H9 (cell line): ENCODE data around the gene NCKAP5. TPM values are rescaled to one million over a fixed set of nuclear protein-coding genes. Genes with fewer than 3 reads are reported as not detected.
A peak's percentile ranks its signal among the peaks of the same experiment; 100 is the strongest.

Experiments
- DNase-seq: peaks from one replicate; pipeline ENCODE4 v3.0.0-alpha.2; 2017
- H2AFZ ChIP-seq: one replicate; pipeline ENCODE4 v1.6.1; 2013; ENCODE audit warnings: mild to moderate bottlenecking, low read length, control low read depth, moderate library complexity
- H2AK5ac ChIP-seq: 2 replicates; pipeline ENCODE4 v1.6.1; 2013; ENCODE audit warnings: low read length, control low read depth, mixed read lengths; ENCODE audit not compliant: insufficient read length
- H2BK120ac ChIP-seq: one replicate; pipeline ENCODE4 v1.6.1; 2013; ENCODE audit warnings: low read depth, mild to moderate bottlenecking, low read length, control low read depth, inconsistent platforms; ENCODE audit not compliant: poor library complexity, severe bottlenecking
- H2BK12ac ChIP-seq: 2 replicates; pipeline ENCODE4 v1.6.1; 2013; ENCODE audit warnings: low read length, control low read depth, mixed read lengths, low read depth; ENCODE audit not compliant: insufficient read length
- H2BK15ac ChIP-seq: 2 replicates; pipeline ENCODE4 v1.6.1; 2013; ENCODE audit warnings: low read depth, low read length, control low read depth
- H2BK20ac ChIP-seq: one replicate; pipeline ENCODE4 v1.6.1; 2013; ENCODE audit warnings: low read depth, mild to moderate bottlenecking, low read length, control low read depth, inconsistent platforms; ENCODE audit not compliant: poor library complexity, severe bottlenecking
- H2BK5ac ChIP-seq: 2 replicates; pipeline ENCODE4 v1.6.1; 2013; ENCODE audit warnings: low read length, control low read depth, mixed read lengths; ENCODE audit not compliant: insufficient read length
- H3K14ac ChIP-seq: 2 replicates; pipeline ENCODE4 v1.6.1; 2013; ENCODE audit warnings: low read length, control low read depth; ENCODE audit not compliant: insufficient read depth
- H3K18ac ChIP-seq: 2 replicates; pipeline ENCODE4 v1.6.1; 2013; ENCODE audit warnings: low read depth, mild to moderate bottlenecking, mixed read lengths, low read length, control low read depth; ENCODE audit not compliant: insufficient read length
- H3K23ac ChIP-seq: 2 replicates; pipeline ENCODE4 v1.6.1; 2013; ENCODE audit warnings: low read length, control low read depth, mixed read lengths, low read depth; ENCODE audit not compliant: insufficient read length
- H3K23me2 ChIP-seq: 2 replicates; pipeline ENCODE4 v1.6.1; 2013; ENCODE audit warnings: low read depth, mild to moderate bottlenecking, mixed read lengths, low read length, control low read depth; ENCODE audit not compliant: insufficient read length, poor library complexity, severe bottlenecking
- H3K27ac ChIP-seq: 2 replicates; pipeline ENCODE4 v1.5.1; 2013; ENCODE audit warnings: low read length, control low read depth, mixed read lengths, low read depth; ENCODE audit not compliant: insufficient read length
- H3K27me3 ChIP-seq: 2 replicates; pipeline ENCODE4 v1.6.1; 2013; ENCODE audit warnings: low read length, control low read depth, inconsistent platforms; ENCODE audit not compliant: insufficient read depth
- H3K4ac ChIP-seq: 2 replicates; pipeline ENCODE4 v1.6.1; 2013; ENCODE audit warnings: low read depth, mild to moderate bottlenecking, control low read depth, inconsistent platforms, low read length, moderate library complexity
- H3K4me1 ChIP-seq: 2 replicates; pipeline ENCODE4 v1.6.1; 2013; ENCODE audit warnings: low read length, control low read depth, inconsistent platforms; ENCODE audit not compliant: insufficient read depth
- H3K4me2 ChIP-seq: 2 replicates; pipeline ENCODE4 v1.6.1; 2013; ENCODE audit warnings: low read length, control low read depth, mixed read lengths; ENCODE audit not compliant: insufficient read length, insufficient read depth
- H3K56ac ChIP-seq: 2 replicates; pipeline ENCODE4 v1.6.1; 2013; ENCODE audit warnings: low read depth, mild to moderate bottlenecking, mixed read lengths, low read length, control low read depth; ENCODE audit not compliant: insufficient read length
- H3K79me1 ChIP-seq: 2 replicates; pipeline ENCODE4 v1.6.1; 2013; ENCODE audit warnings: low read depth, mild to moderate bottlenecking, moderate library complexity, low read length, control low read depth, inconsistent platforms; ENCODE audit not compliant: insufficient read depth, poor library complexity, severe bottlenecking
- H3K79me2 ChIP-seq: 2 replicates; pipeline ENCODE4 v1.6.1; 2013; ENCODE audit warnings: low read length, control low read depth, inconsistent platforms; ENCODE audit not compliant: insufficient read depth
- H3K9ac ChIP-seq: 2 replicates; pipeline ENCODE4 v1.6.1; 2013; ENCODE audit warnings: low read length, control low read depth, mixed read lengths; ENCODE audit not compliant: insufficient read length; ENCODE audit errors: extremely low read depth
- H3K9me3 ChIP-seq: one replicate; pipeline ENCODE4 v1.6.1; 2013; ENCODE audit warnings: low read depth, low read length, inconsistent platforms; ENCODE audit not compliant: control insufficient read depth
- H3T11ph ChIP-seq: one replicate; pipeline ENCODE4 v1.6.1; 2013; ENCODE audit warnings: mild to moderate bottlenecking, low read length, control low read depth, inconsistent platforms
- H4K20me1 ChIP-seq: one replicate; pipeline ENCODE4 v1.6.1; 2013; ENCODE audit not compliant: control insufficient read depth, insufficient read length, insufficient read depth
- H4K5ac ChIP-seq: 2 replicates; pipeline ENCODE4 v1.6.1; 2013; ENCODE audit warnings: low read depth, mild to moderate bottlenecking, mixed read lengths, low read length, control low read depth; ENCODE audit not compliant: insufficient read length
- H4K8ac ChIP-seq: replicated peaks from 2 replicates; pipeline ENCODE4 v1.6.1; 2013; ENCODE audit warnings: low read length, control low read depth, mixed read lengths, low read depth; ENCODE audit not compliant: insufficient read length
- H4K91ac ChIP-seq: 2 replicates; pipeline ENCODE4 v1.6.1; 2013; ENCODE audit warnings: low read depth, mild to moderate bottlenecking, moderate library complexity, mixed read lengths, low read length, control low read depth; ENCODE audit not compliant: insufficient read length
- H3K27ac Mint-ChIP-seq, 3 experiments: 2 replicates in 2 of 3; 3 replicates in 1 of 3; pipeline ENCODE4 v1.8.0; 2020 to 2021; ENCODE audit warnings: mixed read lengths in 3 of 3, mild to moderate bottlenecking in 1 of 3, moderate library complexity in 1 of 3
- H3K27me3 Mint-ChIP-seq: 2 replicates; pipeline ENCODE4 v1.8.0; 2021; ENCODE audit warnings: low read depth, mild to moderate bottlenecking, moderate library complexity, mixed read lengths
- H3K36me3 Mint-ChIP-seq, 3 experiments: 2 replicates in 2 of 3; 3 replicates in 1 of 3; pipeline ENCODE4 v1.8.0; 2020 to 2021; ENCODE audit warnings: low read depth in 3 of 3, mixed read lengths in 3 of 3; ENCODE audit not compliant: insufficient read depth in 1 of 3
- H3K4me1 Mint-ChIP-seq, 2 experiments: 2 replicates each; pipeline ENCODE4 v1.8.0; 2020; ENCODE audit warnings: mixed read lengths in 2 of 2
- H3K4me3 Mint-ChIP-seq, 2 experiments: 2 replicates in 1 of 2; 3 replicates in 1 of 2; pipeline ENCODE4 v1.8.0; 2020 to 2021; ENCODE audit warnings: mild to moderate bottlenecking in 2 of 2, mixed read lengths in 2 of 2, moderate library complexity in 1 of 2
- H3K9me3 Mint-ChIP-seq, 2 experiments: 2 replicates in 1 of 2; 3 replicates in 1 of 2; pipeline ENCODE4 v1.8.0; 2020; ENCODE audit warnings: mild to moderate bottlenecking in 2 of 2, mixed read lengths in 2 of 2, moderate library complexity in 1 of 2
- CTCF ChIP-seq: fragments of 200-600 bp; sonication (generic); conservative IDR thresholded peaks from 3 replicates; pipeline ENCODE4 v1.8.0; 2021; ENCODE audit warnings: antibody characterized with exemption, mild to moderate bottlenecking
- WGBS: extraction: QIAGEN DNeasy Blood & Tissue Kit; methylation state at CpG from one replicate; pipeline ENCODE4 v1.1.7; 2013; ENCODE audit warnings: missing lambda C conversion rate, low lambda C conversion rate, mixed read lengths; ENCODE audit not compliant: insufficient read length; ENCODE audit errors: extremely low coverage; 5-methylcytosine and 5-hydroxymethylcytosine counted together
- total RNA-seq: library from RNA; stranded (reverse); gene quantifications from 2 replicates; pipeline ENCODE4 v1.2.1, GENCODE V29; 2021

Gene NCKAP5
- total RNA-seq, 1 experiment from 2014 or later: 0.26 TPM

GRCh38 chr2:132979339-132980093 is 588.7 kb downstream of the NCKAP5 start:
- H2BK12ac ChIP-seq: no peak overlapping the region
- H4K20me1 ChIP-seq: no peaks in the 10 kb centered on the region
- no peak for DNase-seq
- TF ChIP-seq CTCF: no peak
- H3K14ac ChIP-seq: no peak overlapping the region
- H3K56ac ChIP-seq: no peak overlapping the region
- H2BK120ac ChIP-seq: no peak overlapping the region
- H2BK5ac ChIP-seq: no peak overlapping the region
- no peak overlapping the region for H3K27ac ChIP-seq
- H2BK15ac ChIP-seq: no peak overlapping the region
- peak overlapping the region in 1 of 3 experiments; percentile 74; a peak in 2 of 7 replicates for H3K27ac Mint-ChIP-seq
- no peaks in the 10 kb centered on the region for H3K27me3 ChIP-seq
- no peak overlapping the region for H3K23ac ChIP-seq
- H3K4me1 ChIP-seq: peaks cover 2% of the 10 kb centered on the region; the same call in 1 of the 2 replicates
- H3K9me3 ChIP-seq: no peaks in the 10 kb centered on the region
- H2AFZ ChIP-seq: no peak overlapping the region
- no peaks in the 10 kb centered on the region for H3K79me2 ChIP-seq
- no peak overlapping the region for H3T11ph ChIP-seq
- H4K5ac ChIP-seq: no peak overlapping the region
- H2BK20ac ChIP-seq: no peak overlapping the region
- H3K4ac ChIP-seq: no peak overlapping the region
- no peak overlapping the region for H3K18ac ChIP-seq
- H3K4me3 Mint-ChIP-seq: no peak overlapping the region
- no peaks in the 10 kb centered on the region for H3K79me1 ChIP-seq
- H3K4me1 Mint-ChIP-seq: peaks cover 20 to 22% of the 10 kb centered on the region in 2 experiments
- no CpG with 5 or more reads among the region's 5 CpGs for WGBS
- H3K23me2 ChIP-seq: no peaks in the 10 kb centered on the region
- H3K9me3 Mint-ChIP-seq: peaks cover 0 to 2% of the 10 kb centered on the region in 2 experiments; a peak in 1 of 5 replicates
- H4K8ac ChIP-seq: no peak overlapping the region
- H2AK5ac ChIP-seq: no peak overlapping the region
- H3K27me3 Mint-ChIP-seq: no peaks in the 10 kb centered on the region
- no peak overlapping the region for H3K9ac ChIP-seq
- no peaks in the 10 kb centered on the region for H3K36me3 Mint-ChIP-seq
- no peak overlapping the region for H3K4me2 ChIP-seq
- H4K91ac ChIP-seq: no peak overlapping the region
